NCI-H128 (cell line): Measurements from ENCODE around the gene NBAS.

ENCODE experiments used
- DNase-seq: peaks from one replicate; lab custom pipeline; 2025; ENCODE audit not compliant: unreplicated experiment; lab: John Stamatoyannopoulos, UW

The NBAS gene

GRCh38 chr2:15591692-15592463 lies 30.7 kb upstream of the NBAS start, which contains the start of gene DDX1:
Gene DDX1, plus strand, starts transcription at chr2:15591868. Its CDS starts 66 bp downstream, at chr2:15591934.
- peak; percentile 68 for DNase-seq

- DNase-seq, result no peak
These were observed 30.2 kb upstream of the NBAS start for GRCh38 chr2:15591373-15591691.

GRCh38 chr2:15588329-15588919 lies 27.3 kb upstream of the NBAS start:
- DNase-seq, result peak; percentile 45

DNA sequence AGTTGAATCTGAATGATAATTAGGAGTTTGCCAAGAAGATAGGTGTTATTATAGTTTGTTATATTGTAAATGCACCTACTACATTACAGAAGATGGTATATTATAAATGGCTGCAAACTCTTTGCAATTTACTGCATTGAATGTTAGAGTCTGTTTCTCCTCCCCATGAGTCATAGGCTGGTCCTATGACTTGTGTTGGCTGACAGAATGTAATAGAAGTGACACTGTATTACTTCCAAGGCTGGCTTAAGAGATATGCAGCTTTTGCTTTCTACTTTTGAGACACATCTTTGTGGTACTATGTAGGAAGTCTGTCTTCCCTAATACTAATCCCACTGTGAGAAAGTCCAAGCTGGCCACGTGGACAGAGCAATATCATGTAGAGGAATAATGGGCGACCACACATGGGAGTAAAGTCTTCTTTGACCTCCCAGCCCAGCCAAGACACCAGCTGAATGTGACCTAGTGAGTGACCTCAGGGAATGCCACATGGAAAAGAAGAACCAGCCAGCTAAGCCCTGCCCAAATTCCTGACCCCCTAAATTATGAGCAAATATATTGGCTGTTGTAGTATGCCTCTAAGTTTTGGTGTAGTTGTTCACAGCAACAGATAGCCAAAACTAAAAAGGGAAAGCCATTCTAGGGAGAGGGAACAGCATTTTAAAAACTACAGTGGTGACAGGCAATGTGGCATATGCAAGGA lies 23.8 kb upstream of the NBAS start:
- DNase-seq, result no peak

- DNase-seq, result no peak
These were observed 23.2 kb upstream of the NBAS start for GRCh38 chr2:15584316-15584715.

DNA sequence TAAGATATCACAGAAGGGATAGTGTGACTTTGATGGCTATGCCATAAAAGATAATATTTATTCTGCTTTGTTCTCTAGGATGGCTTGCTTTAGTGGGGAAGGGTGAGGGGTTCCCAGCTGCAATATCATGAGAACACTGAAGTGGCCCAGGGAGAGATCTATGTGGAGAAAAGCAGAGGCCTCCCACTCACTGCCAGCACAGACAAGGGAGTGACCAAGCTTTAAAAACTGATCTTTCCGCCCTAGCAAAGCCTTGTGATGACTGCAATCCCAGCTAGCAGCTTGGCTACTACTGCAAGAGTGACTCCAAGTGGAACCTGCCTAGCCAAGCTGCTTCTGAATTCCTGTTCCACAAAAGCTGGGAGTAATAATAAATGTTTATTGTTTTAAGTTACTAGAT lies 22.7 kb upstream of the NBAS start:
- DNase-seq, result no peak

DNA sequence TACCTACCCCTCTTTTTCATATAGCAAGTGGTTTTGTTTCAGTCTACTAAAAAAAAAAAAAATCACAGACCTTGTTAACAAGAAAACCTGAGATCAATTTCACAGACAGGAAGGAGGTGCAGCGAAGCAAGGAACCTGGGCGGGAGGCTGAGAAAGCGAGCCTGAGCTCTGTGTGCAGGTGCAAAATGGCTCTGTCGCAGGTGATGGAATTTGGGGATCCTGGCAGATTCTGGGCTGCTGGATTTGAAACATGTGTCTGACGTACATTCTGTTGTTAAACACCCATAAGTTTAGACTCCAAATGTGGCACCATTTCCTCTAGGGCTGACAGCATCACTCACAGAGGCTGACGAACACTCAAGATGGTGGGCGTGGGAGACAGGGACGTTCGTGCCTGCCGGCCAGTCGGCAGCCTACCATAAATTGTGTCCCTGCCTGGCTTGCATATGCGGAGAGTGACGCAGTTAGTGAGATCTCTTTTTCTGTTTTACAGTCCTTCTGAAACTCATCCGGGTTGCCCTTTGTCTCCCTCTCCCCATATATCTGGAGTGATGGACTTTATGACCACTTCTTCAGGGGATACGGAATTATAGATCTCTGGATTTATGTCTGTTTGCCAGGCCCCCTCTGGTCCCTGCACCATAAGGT lies 21.7 kb upstream of the NBAS start:
- DNase-seq, result no peak

DNA sequence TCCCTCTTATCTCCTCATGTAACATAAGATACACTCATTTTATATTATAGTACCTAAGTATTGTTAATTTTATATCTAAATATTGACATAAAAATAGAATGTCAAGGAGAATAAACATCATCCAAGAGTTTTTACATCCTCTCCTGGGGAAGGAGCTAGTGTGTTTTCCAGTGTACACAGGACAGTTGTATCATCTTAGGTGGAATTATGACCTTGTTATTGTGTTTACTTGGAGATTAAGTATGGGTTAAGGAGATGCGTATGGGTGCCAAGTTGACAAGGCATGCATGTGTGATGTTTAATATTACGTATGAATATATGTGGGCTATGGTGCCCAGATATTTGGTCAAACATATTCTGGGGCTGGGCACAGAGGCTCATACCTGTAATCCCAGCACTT lies 19.3 kb upstream of the NBAS start:
- DNase-seq, result no peak

- DNase-seq, result no peak
These were observed 18.5 kb upstream of the NBAS start for GRCh38 chr2:15579641-15580040.

DNA sequence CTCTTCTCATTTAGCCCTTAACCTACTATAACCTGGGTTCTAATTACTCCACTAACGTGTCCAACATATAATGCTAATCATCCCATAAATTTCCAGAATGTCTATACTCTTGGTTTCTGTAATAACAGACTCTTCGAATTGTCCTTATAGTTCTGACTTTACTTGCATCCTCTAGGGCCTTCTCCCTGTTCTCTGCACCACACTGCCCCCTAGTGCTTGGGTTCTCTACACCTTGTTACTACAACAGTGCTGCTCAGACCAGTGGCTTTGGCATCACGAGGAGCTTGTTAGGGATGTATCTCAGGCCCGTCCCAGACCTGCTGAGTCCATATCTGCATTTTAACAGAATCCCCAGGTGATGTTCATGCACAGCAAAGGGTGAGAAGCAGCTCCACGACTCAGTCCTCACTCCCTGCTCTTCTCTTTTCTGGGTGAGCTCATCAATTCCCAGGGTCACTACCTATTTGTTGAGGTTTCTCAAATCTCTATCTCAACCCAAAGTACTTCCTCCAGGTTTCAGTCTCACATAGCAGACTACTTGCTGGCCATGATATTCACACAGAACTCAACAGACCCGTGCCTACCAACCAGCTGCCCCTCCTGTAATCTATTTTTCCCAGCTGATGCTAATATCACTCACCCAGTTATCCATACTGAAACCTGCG lies 16.1 kb upstream of the NBAS start:
- peak; percentile 83 for DNase-seq

DNA sequence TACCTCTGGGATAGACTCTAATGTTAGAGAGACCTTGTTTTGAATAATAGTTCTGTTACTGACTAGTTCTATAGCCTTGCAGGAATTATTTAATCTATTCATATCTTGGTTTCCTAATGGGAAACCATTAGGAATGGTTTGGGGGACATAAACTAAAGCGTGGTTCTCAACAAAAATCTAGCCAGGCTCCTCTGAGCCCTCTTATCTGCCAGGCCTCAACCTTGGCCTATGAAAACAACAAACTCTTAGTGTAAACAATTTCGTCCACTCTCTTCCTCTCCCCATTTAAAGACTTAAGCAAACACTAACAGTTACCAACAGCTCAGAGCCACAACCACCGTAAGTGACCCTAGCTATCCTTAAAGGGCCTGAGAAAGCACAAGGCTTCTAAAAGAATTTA lies 10.6 kb upstream of the NBAS start:
- no peak for DNase-seq

DNA sequence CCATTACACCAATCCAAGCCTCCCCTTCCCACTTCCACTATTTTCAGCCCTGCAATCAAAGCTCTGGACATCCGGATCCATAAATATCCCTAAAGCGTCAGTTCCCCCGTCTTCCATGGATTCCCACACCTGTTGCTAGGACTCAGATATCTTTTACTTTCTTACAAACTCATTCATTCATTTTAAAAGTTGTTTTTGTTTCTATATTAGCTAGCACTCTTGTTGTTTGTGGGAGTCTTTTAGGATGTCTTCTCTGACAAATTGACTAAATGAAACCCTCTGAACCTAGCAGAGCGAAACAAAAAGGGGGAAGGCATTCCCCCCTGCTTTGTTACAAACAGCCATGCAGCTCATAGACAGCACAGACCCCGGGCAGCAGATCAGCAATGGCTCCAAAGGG lies 9.0 kb upstream of the NBAS start:
- DNase-seq, result no peak

DNA sequence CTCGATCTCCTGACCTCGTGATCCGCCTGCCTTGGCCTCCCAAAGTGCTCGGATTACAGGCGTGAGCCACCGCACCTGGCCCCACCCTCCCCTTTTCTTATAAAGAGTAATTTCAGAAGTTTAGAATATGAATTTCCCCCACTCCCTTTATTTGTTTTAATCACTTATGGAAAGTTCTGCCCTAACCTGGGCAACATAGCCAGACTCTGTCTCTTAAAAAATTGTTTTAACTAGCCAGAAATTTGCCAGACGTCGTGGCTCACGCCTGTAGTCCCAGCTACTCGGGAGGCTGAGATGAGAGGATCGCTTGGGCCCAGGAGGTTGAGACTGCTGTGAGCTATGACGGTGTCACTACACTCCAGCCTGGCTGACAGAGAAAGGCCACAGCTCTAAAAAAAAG lies 7.7 kb upstream of the NBAS start:
- DNase-seq, result no peak

GRCh38 chr2:15566912-15567311 lies 5.8 kb upstream of the NBAS start:
- no peak for DNase-seq

DNA sequence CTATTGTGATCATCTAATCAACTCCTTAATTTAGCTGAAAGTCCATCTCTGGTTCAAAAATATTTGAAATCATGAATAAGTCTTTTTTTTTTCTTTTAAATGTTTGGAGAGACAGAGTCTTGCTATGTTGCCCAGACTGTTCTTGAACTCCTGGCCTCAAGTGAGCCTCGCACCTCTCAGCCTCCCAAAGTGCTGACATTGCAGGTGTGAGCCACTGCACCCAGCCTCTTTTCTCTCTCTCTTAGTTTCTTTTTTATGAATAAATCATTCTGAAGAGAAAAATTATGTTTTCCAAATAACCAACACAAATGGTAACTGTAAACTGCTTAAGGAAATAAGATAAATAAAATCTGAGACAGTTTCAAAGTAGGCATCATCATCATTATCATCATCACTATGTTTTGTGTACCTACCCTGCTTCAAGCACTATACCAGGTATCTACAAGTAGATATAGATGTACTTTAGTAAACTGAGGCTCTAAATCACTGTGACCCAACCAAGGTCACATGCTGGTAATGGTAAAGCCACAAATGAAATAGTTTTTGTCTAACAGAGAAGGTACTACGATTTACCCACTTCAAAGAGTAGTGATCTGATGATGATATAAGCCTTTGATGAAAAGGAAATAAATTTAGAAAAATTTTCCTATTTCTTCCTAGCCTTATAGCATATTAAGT lies 5.0 kb upstream of the NBAS start:
- no peak for DNase-seq

GRCh38 chr2:15565392-15565791 lies 4.3 kb upstream of the NBAS start:
- DNase-seq, result no peak

DNA sequence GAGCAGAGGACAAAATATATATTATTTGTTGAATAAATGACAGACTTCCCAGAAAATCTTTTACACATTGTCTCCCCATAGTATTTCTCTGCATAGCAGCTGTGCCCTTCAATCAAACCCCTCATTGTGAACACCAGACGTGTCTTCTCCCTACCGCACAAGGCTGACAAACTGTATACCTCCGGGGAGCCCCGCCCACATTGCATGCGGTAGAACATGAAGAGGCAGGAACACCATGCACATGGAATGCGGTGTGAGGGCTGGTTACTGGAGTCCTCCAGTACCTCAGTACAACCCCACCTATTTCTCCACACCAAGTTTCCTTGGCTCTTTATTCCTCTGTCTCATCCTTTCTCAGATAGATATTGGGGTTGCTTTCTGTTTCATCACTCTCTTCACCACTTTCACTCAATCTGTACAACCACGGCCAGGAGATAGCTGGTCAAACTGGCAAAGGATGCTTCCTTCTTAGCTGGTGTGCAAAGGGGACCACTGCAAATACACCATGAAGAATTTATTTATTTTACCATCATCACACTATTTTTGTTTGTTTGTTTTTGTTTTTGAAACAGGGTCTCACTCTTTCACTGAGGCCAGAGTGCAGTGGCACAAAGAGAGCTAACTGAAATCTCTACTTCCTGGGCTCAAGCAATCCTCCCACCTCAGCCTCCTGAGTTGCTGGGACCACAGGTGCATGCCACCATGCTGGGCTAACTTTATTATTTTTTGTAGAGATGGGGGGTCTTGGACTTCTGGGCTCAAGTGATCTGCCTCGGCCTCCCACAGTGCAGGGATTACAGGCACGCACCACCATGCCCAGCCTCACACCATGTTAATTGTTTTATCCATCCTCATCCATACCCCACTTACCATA lies 2.3 kb upstream of the NBAS start:
- DNase-seq, result no peak

DNA sequence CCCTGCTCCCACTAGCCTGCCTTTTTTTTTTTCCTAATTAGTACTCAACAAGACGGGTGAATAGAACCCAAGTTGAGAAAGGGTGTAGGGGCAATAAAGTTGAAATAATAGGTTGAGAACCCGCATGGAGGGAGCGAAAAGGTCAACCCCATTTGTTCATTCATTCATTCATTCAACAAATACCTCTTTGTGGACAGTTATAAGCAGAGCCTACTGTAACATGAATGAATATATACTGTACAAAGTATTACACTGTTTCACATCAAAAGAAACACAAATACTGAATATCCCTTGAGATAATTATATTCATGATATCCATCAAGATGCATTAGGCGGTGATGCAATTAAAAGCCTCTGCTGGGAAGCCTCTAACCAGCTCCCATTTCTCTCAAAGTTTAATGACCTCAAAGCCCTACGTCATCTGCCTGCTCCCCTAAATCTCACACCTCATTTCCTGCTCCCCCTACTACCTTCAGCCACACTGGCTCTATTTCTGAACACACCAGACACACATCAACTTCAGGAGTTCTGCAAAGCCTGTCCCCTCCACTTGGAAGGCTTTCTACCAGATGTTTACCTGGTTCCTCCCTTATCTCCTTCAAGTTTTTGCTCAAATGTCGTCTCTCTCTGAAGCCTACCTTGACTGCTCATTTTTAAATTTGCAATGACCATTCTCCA lies 1.4 kb upstream of the NBAS start:
- DNase-seq, result no peak
